ENCODE measurements around the gene ZNF8.
"Not testable (repeated sequence)": the region's sequence is repeated elsewhere in the genome, so short reads cannot be mapped to it uniquely, and the experiment has no call there.

Gene ZNF8

GRCh38 chr19:58300620-58301019, 21.9 kb downstream of the ZNF8 start:
- no peak for DNase-seq

DNA sequence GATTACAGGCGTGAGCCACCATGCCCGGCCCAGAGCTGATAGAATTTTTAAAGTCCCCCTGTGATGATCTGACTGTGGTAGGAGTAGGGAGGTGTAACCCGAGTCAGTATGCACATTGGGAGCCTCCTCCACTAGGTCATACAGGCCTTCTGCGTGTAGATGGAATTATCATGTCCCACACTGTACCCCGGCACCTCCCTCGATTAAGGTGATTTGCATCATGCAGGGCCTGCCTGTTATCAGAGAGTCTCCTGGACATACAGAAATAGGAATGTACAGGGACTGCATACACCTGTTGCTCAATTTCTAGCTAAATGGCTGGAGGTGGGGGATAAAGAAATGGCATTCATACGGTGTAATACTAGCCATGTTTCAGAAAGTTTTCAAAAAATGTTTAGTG, 25.5 kb downstream of the ZNF8 start:
- no peak for DNase-seq

- no peak for DNase-seq
Observed at GRCh38 chr19:58304748-58305064, 26.0 kb downstream of the ZNF8 start.

DNA sequence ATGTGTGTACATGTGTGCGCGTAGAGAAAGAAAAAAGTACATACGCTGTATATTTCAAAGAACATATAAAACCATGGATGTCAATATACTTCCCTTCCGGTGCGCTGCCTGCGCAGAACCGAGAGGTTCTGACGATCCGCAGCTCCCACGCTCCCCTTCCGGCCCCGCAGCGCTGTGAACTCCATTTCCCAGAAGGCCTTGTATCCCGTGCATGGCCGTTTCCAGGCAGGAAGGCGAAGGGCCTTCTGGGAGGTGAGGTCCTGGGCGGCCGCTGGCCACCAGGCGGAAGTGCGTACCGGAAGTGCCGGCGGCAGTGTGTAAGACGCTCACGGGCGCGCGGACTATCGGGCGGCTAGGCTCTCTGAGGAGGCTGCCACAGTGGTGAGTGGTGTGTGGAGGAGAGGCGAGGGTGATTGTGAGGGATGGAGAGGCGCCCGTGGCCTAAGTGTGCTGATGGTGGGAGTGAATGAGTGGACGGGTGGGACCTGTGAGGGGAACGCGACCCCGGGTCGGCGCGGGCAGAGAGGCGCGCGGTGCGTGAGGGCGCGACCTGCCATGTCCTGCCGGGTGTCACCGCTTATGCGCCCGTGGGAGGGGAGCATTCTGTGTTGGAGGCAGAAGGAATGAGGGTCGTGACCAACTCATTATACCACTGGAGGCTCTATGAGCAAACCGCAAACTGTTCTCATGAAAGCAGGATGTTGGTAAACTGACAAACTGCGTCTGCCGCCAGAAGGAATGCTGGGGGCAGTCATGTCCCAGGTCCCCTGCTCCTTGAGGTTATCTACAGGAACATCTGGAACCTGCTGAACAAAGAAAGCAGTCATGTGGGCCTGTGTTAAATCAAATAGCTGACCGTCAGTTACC, 26.5 kb downstream of the ZNF8 start, which contains the start of gene ERVK3-1:
TSS of gene ERVK3-1 (plus strand) at position 313 of the 867 bp plus-strand sequence. CDS start 6,792 bp downstream, outside the sequence.
- DNase-seq = peak; percentile 96 to 98

DNA sequence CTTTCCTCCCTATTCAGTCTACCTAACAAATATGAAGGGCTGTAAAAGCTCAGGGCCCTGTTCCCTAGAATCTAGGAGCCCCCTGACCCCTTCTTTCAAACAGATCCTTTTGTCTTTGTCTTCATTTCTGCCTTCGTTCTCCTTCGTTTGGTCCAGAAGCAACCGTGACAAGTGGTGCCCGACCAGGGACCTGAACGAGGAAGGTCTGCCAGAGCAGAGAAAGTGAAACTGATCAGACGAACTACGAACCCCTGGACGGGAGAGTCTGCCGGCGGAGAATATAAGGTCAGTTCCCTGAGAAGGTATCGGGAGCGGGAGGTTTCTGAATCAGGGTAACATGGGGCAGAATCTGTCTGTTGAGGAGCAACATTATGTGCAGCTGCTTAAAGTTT, 27.2 kb downstream of the ZNF8 start:
- DNase-seq = no peak

GRCh38 chr19:58307736-58308135, 29.0 kb downstream of the ZNF8 start:
- DNase-seq = no peak

DNA sequence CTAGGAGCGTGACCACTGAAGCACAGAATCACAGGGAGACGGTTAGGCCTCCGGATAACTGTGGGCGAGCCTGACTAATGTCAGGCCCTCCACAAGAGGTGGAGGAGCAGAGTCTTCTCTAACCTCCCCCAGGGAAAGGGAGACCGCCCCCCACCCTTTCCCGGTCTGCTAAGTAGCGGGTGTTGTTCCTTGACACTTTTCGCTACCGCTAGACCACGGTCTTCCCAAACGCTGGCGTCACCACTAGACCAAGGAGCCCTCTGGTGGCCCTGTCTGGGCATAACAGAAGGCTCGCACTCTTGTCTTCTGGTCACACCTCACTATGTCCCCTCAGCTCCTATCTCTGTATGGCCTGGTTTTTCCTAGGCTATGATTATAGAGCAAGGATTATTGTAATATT, 31.9 kb downstream of the ZNF8 start:
- not testable (repeated sequence) for DNase-seq

GRCh38 chr19:58311345-58311865, 32.6 kb downstream of the ZNF8 start:
- no peak for DNase-seq

DNA sequence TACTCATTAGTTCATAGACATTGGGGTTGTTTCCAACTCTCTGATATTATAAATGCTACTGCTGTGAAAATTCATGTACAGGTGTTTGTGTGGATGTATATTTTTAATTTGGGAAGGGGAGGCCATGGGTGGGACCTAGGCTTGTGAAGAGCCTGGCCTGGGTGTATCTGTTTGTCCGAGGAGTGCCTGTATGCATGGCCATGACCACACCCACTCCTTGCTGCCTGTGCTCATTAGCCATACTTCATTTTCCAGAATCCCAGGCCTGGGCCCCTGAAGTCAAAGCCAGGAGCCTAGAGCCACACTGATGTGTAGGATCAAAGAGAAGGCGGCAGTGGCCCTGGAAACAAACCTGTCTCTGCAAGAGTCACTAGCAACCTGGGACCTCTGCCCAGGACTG, 36.8 kb downstream of the ZNF8 start:
- DNase-seq = no peak

DNA sequence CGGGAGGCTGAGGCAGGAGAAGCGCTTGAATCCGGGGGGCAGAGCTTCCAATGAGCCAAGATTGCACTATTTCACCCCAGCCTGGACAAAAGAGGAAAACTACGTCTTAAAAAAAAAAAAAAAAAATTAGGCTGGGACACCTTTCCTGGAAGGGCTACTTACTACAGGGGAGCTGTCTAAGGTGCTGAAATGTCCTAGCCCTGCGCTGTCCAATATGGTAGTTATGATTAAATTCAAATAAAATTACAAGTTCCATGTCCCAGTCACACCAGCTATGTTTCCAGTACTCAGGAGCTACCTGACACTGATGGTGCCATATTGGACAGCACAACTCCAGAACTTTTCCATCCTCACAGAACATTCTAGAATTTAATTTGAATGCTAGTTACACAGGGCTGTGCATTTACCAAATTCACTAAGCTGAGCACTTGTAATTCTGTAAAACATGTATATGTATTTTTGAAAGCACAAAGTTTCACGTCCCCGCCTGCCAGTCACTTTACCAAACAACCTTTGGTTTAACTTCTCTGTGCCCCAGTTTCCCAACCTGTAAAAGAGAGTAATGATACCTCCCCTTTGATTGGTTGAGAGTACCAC, 38.8 kb downstream of the ZNF8 start:
- no peak for DNase-seq

DNA sequence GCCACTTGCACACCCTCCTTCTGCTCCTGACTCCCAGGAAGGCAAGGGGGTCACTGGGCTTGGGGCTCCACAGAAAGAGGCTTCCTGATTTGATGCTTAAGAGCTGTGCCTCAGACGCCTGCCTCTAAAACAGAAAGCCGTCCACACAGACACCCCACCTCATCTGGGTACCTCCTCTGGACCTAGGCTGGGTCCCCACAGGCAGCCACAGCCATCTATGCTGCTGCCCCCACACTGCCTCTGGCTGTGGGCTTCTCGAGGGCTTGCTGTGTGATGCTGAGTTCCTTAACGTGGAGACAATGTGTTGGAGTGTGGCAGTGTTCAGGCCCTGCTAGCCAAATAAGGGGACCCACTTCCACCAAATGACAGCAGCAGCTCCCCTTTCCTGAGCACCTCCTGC, 39.5 kb downstream of the ZNF8 start:
- DNase-seq = no peak

DNA sequence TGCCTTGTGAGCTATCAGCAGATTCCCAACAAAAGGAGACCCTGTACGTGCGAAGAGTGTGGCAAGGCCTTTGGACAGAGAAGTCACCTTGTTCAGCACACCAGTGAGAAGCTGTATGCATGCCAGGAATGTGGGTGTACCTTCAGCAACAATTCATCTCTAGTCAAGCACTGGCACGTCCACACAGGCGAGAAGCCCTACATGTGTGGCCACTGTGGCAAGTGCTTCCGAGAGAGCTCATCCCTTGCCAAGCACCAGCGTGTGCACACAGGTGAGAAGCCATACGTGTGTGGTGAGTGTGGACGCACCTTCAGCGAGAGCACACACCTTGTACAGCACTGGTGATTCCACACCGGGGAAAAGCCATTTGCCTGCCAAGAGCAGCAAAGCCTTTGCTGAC, 40.5 kb downstream of the ZNF8 start:
- no peak for DNase-seq

- peak; percentile 24 to 70 for DNase-seq
Observed at GRCh38 chr19:58325311-58326022, 46.7 kb downstream of the ZNF8 start.

- DNase-seq = no peak
Observed at GRCh38 chr19:58326501-58326913, 47.8 kb downstream of the ZNF8 start.

GRCh38 chr19:58326914-58327726, 48.4 kb downstream of the ZNF8 start, which contains the start of gene ZSCAN22:
TSS of gene ZSCAN22 (plus strand) at chr19:58326994. CDS start at chr19:58334803, 7,809 bp downstream.
- peak; percentile 93 to 95 for DNase-seq

DNA sequence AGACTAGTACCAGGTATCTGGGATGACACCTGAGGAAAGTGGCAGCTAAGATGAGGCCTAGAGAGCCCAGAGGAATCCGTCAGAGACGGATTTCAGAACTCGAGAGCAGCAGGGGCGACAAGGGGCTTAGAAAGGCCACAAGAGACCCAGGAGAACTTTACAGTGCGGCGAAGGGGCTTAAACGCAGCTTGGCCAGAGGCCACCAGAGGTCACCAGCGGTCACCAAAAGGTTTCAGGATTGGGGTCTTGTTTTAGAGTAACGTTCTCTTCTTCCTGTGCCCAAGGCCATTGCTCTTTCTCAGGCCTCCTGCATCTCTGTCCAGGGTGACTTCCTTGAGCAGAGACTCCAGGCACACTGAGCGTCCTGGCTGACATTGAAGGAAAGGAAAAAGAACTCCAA, 50.2 kb downstream of the ZNF8 start:
- DNase-seq = peak; percentile 2 to 15

- DNase-seq = no peak
Observed at GRCh38 chr19:58330458-58330857, 51.7 kb downstream of the ZNF8 start.

GRCh38 chr19:58332697-58333096, 53.9 kb downstream of the ZNF8 start:
- no peak for DNase-seq

- no peak for DNase-seq
Observed at GRCh38 chr19:58334691-58335249, 56.0 kb downstream of the ZNF8 start.

- DNase-seq = no peak
Observed at GRCh38 chr19:58335630-58336029, 56.9 kb downstream of the ZNF8 start.

DNA sequence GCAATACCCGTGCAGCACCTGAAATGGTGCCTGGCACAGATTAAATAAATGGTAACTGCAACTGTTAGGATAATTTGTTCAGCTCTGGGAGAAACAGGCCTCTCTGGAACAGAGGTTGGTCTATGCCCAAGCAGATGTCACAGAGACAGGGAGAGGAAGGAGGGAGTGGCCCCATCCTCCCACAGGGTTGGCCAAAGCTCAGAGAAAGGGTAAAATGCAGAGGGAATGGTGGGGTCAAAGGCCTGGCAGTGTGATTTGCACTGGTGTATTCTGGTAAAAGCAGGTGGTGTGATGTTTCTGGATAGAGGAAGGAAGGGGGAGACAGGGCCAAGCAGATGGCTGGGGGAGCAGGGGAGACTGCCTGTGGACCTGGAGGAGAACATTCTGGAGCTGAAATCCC, 57.5 kb downstream of the ZNF8 start:
- DNase-seq = no peak

- DNase-seq = no peak
Observed at GRCh38 chr19:58336820-58337219, 58.1 kb downstream of the ZNF8 start.

Data from NCI-H2081 (cell line).